ENCODE data around the gene MUL1. TPM values are rescaled to one million over a fixed set of nuclear protein-coding genes. Genes with fewer than 3 reads are reported as not detected.

MUL1 gene
- total RNA-seq, 1 experiment from 2014 or later = 40.6 TPM

- DNase-seq (ENCODE audit: low read depth) = no peak
Observed at GRCh38 chr1:20472121-20472520, 35.8 kb downstream of the MUL1 start.

- DNase-seq (ENCODE audit: low read depth) = no peak
Observed at GRCh38 chr1:20470194-20470593, 37.8 kb downstream of the MUL1 start.

DNA sequence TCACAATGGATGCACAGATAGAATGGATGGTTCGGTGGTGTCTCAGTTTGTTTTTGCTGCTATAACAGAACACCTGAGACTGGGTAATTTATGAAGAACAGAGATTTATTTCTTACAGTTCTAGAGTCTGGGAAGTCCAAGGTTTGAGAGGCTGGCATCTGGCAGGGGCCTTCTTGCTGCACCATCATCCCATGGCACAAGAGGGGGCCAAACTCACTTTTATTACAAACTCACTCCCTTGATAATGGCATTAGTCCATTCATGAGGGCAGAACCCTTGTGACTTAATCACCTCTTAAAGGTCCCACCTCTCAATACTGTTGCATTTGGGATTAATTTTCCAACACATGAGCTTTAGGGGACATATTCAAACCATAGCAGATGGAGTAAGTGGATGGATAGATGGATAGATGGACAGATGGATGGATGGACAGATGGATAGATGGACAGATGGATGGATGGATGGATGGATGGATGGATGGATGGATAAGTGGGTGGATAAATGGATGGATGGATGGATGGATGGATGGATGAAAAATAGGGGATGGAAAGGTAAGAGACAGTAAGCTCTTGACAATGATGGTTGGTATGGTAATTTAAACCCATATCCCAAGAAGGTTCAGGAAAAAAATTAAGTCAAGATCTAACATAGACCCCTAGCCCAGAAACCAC, 38.4 kb downstream of the MUL1 start:
- DNase-seq (ENCODE audit: low read depth) = no peak

GRCh38 chr1:20466273-20466672, 41.7 kb downstream of the MUL1 start:
- no peak for DNase-seq (ENCODE audit: low read depth)

GRCh38 chr1:20465187-20465586, 42.8 kb downstream of the MUL1 start:
- DNase-seq (ENCODE audit: low read depth) = no peak

DNA sequence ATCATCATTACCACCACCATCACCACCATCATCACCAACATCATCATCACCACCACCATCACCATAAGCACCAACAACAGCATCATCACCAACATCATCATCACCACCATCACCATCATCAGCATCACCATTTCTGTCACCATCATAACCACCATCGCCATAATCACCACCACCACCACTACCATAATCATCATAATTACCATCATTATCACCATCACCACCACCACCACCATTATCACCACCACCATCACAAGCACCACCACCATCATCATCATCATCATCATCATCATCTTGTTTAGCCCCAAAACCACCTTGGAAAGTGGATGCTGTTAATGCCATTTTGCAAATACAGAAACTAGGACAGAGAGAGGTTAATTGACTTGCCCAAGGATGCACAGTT, 44.4 kb downstream of the MUL1 start:
- DNase-seq (ENCODE audit: low read depth) = no peak

DNA sequence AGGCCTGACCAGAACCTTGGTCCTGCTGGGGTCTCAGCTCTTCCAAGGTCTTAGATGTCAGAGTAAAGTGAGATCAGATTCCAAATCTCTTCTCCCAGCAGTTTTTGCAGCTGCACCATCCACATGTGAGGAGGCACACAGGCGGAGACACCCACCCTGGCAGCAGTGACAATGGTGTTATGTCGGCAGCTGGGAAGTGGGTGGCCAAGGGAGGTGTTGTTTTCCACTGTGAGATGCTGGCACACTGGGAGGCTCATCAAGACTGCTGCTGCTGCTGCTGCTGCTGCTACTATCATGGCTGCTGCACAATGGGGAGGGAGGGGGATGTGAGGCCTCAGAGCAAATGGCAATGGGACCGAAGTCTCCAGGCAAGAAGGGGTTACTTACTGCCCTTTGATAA, 45.6 kb downstream of the MUL1 start:
- no peak for DNase-seq (ENCODE audit: low read depth)

GRCh38 chr1:20458717-20459116, 49.2 kb downstream of the MUL1 start:
- no peak for DNase-seq (ENCODE audit: low read depth)

DNA sequence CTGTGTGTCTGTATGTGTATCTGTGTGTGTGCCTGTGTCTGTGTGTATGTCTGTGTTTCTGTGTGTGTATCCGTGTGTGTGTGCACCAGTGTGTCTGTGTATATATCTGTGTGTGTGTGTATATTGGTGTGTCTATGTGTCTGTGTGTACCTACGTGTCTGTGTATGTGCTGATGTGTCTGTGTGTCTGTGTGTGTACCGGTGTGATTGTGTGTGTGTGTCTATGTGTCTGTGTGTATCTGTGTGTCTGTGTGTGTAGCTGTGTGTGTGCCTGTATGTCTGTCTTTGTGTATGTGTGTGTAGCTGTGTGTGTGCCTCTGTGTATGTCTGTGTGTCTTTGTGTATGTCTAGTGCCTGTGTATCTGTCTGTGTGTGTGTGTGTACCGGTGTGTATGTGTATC, 53.9 kb downstream of the MUL1 start:
- no peak for DNase-seq (ENCODE audit: low read depth)

GRCh38 chr1:20449735-20450311, 58.1 kb downstream of the MUL1 start:
- no peak for DNase-seq (ENCODE audit: low read depth)

Other genes starting within 250 kb of the MUL1 start
- gene VWA5B1, start 217.3 kb downstream of the MUL1 start, total RNA-seq (2014; rRNA removed; shearing (Covaris generic)) = not detected in 2 replicates
- 13.3 and 15.2 TPM in 2 replicates for gene CAMK2N1, start 21.9 kb downstream of the MUL1 start, total RNA-seq (2014; rRNA removed; shearing (Covaris generic))
- 0.07 and 0.08 TPM in 2 replicates for gene FAM43B, start 44.4 kb upstream of the MUL1 start, total RNA-seq (2014; rRNA removed; shearing (Covaris generic))
- gene CDA, start 80.9 kb upstream of the MUL1 start, total RNA-seq (2014; rRNA removed; shearing (Covaris generic)) = 5.8 and 15.0 TPM in 2 replicates
- 44.6 and 45.2 TPM in 2 replicates for gene PINK1, start 125.3 kb upstream of the MUL1 start, total RNA-seq (2014; rRNA removed; shearing (Covaris generic))
- gene DDOST, start 153.2 kb upstream of the MUL1 start, total RNA-seq (2014; rRNA removed; shearing (Covaris generic)) = 401 and 438 TPM in 2 replicates
- 0.06 and 0.47 TPM in 2 replicates for gene KIF17, start 209.9 kb upstream of the MUL1 start, total RNA-seq (2014; rRNA removed; shearing (Covaris generic))
- 26.9 and 29.1 TPM in 2 replicates for gene SH2D5, start 224.6 kb upstream of the MUL1 start, total RNA-seq (2014; rRNA removed; shearing (Covaris generic))

Measured in HT1080 (cell line).